ENCODE measurements around the gene WWTR1. TPM values are rescaled to one million over a fixed set of nuclear protein-coding genes. Genes with fewer than 3 reads are reported as not detected.

Gene WWTR1
- total and polyA plus RNA-seq, 8 donors, result 15.4 to 116 (median 61.4) TPM

- Histone ChIP-seq H3K9me3 (no peaks in the 10 kb centered on the region), H3K36me3 (peaks cover 0 to 22% (median 20%) of the 10 kb centered on the region in 4 donors), H3K27me3 (no peaks in the 10 kb centered on the region), H3K27ac (peak overlapping the region in 2 of 5 donors; percentile 47 to 50), H3K4me3 (no peak overlapping the region), H3K4me1 (peaks cover 0 to 58% (median 31%) of the 10 kb centered on the region in 4 donors)
- TF ChIP-seq EP300 (IDR thresholded peaks at IDR 0.05) (no peak), POLR2A (IDR thresholded peaks at IDR 0.05) (no peak), CTCF (IDR thresholded peaks at IDR 0.05) (no peak), POLR2AphosphoS5 (IDR thresholded peaks at IDR 0.05) (no peak)
- DNase-seq, result no peak
- WGBS, 5 donors, result 84 to 95% (median 91%) methylated on average over 2 of the region's 2 CpGs
- intact Hi-C loops (cut with DNase I; ENCODE audit: low total_unique reads), result no loop called here
These were observed 128.7 kb downstream of the WWTR1 start for GRCh38 chr3:149529099-149529498.

- Histone ChIP-seq H3K27me3 (no peaks in the 10 kb centered on the region), H3K4me3 (no peak overlapping the region), H3K9me3 (no peaks in the 10 kb centered on the region), H3K4me1 (peaks cover 0 to 54% (median 31%) of the 10 kb centered on the region in 4 donors), H3K36me3 (peaks cover 6 to 30% (median 27%) of the 10 kb centered on the region in 4 donors), H3K27ac (peak overlapping the region in 3 of 5 donors; percentile 34 to 50 (median 47))
- no peak for DNase-seq
- 34 to 54% (median 41%) methylated on average over 4 of the region's 4 CpGs for WGBS, 5 donors
- TF ChIP-seq POLR2AphosphoS5 (IDR thresholded peaks at IDR 0.05), result no peak
- no peak for TF ChIP-seq CTCF (IDR thresholded peaks at IDR 0.05)
- no peak for TF ChIP-seq EP300 (IDR thresholded peaks at IDR 0.05)
- no peak for TF ChIP-seq POLR2A (IDR thresholded peaks at IDR 0.05)
- intact Hi-C loops (cut with DNase I; ENCODE audit: low total_unique reads), result no loop called here
These were observed 129.5 kb downstream of the WWTR1 start for GRCh38 chr3:149528340-149528650.

- Histone ChIP-seq H3K4me3 (no peak overlapping the region), H3K4me1 (peaks cover 0 to 49% (median 27%) of the 10 kb centered on the region in 4 donors), H3K27ac (peak overlapping the region in 3 of 5 donors; percentile 34 to 50 (median 47)), H3K9me3 (no peaks in the 10 kb centered on the region), H3K27me3 (no peaks in the 10 kb centered on the region), H3K36me3 (peaks cover 7 to 33% (median 28%) of the 10 kb centered on the region in 4 donors)
- intact Hi-C loops (cut with DNase I; ENCODE audit: low total_unique reads), result no loop called here
- TF ChIP-seq POLR2AphosphoS5 (IDR thresholded peaks at IDR 0.05), result no peak
- no peak for TF ChIP-seq EP300 (IDR thresholded peaks at IDR 0.05)
- peak in 2 of 7 experiments; percentile 8 to 11 for TF ChIP-seq CTCF (IDR thresholded peaks at IDR 0.05)
- WGBS, 5 donors, result 48 to 55% (median 52%) methylated on average over 5 of the region's 5 CpGs
- DNase-seq, result peak in 1 of 2 donors; percentile 61
These were observed 130.1 kb downstream of the WWTR1 start for GRCh38 chr3:149527531-149528339.

- Histone ChIP-seq H3K36me3 (peaks cover 7 to 54% (median 51%) of the 10 kb centered on the region in 4 donors), H3K4me3 (no peak overlapping the region), H3K27me3 (no peaks in the 10 kb centered on the region), H3K27ac (no peak overlapping the region), H3K9me3 (no peaks in the 10 kb centered on the region), H3K4me1 (peaks cover 0 to 21% (median 14%) of the 10 kb centered on the region in 4 donors)
- intact Hi-C loops (cut with DNase I; ENCODE audit: low total_unique reads), result no loop called here
- DNase-seq, result no peak
- WGBS, 5 donors, result 84 to 91% (median 88%) methylated on average over 11 of the region's 11 CpGs
- no peak for TF ChIP-seq CTCF (IDR thresholded peaks at IDR 0.05)
- no peak for TF ChIP-seq POLR2AphosphoS5 (IDR thresholded peaks at IDR 0.05)
- TF ChIP-seq POLR2A (IDR thresholded peaks at IDR 0.05), result no peak
These were observed 134.1 kb downstream of the WWTR1 start for GRCh38 chr3:149523512-149524299.
